Astrocyte of the cerebellum (primary cell): ENCODE data around the gene TOR1A.

Source experiments
- DNase-seq: peaks from one replicate; pipeline ENCODE4 v3.0.0-alpha.2; 2011; ENCODE audit warnings: low read depth
- H3K4me3 ChIP-seq: 2 replicates; pipeline ENCODE4 v1.5.1; 2011; ENCODE audit warnings: mild to moderate bottlenecking, low read depth, low read length, moderate library complexity
- CTCF ChIP-seq: IDR thresholded peaks from 2 replicates; pipeline ENCODE4 v1.5.1; 2012; ENCODE audit warnings: low read length, low read depth, moderate library complexity, mild to moderate bottlenecking; ENCODE audit errors: missing control alignments
- in situ Hi-C: cut with HindIII; loops from 2 replicates; pipeline ENCODE4 v1.10.0; 2017; ENCODE audit warnings: low sequenced_read_pairs

The TOR1A gene

GRCh38 chr9:129852579-129852978 is 28.6 kb upstream of the TOR1A start:
- no peak overlapping the region for H3K4me3 ChIP-seq
- DNase-seq = no peak
- in situ Hi-C loops = no loop called here
- no peak for TF ChIP-seq CTCF

DNA sequence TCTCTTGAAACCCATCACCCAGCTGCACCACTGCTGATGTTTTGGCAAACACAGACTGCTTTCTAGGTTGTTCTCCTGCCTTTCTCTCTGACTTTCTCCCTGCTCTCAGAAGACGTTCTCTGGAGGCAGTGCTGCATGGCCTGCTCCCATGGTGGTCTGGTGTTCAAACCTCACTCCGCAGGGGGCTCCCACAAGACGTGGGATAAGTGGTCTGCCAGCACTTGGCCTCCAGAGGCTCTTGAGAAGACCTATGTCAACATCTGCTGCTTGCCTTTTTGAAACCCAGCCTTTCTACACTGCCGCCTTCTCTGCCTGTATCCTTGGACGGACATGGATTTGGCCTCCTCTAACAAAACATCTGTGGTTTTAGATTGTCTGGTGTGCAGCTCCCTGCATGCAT is 27.9 kb upstream of the TOR1A start:
- DNase-seq = no peak
- no peak for TF ChIP-seq CTCF
- in situ Hi-C loops = no loop called here
- H3K4me3 ChIP-seq = no peak overlapping the region

DNA sequence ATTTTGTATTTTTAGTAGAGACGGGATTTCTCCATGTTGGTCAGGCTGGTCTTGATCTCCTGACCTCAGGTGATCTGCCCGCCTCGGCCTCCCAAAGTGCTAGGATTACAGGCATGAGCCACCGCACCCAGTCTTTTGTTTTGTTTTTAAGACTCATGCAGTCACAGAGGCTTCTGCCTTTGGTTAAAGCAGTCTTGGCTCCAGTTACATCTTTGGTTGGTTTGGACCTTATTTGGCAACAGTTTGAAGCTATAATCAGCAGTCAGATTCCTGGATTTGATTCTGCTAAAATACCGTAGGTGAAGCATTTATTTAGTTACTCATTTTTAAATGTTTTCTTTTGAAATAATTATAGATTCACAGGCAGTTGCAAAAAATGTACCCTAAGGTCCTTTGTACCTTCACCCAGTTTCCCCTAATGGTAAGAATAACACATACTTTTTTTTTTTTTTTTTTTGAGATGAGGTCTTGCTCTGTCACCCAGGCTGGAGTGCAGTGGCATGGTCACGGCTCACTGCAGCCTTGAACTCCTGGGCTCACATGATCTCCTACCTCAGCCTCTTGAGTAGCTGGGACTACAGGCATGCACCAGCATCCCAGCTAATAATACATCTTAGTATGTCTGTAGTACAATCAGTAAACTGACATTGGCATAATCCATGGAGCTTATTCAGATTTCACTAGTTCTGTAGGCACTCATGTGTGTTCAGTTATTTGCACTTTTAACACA is 27.1 kb upstream of the TOR1A start:
- no peak for DNase-seq
- no peak for TF ChIP-seq CTCF
- in situ Hi-C loops = no loop called here
- no peak overlapping the region for H3K4me3 ChIP-seq

GRCh38 chr9:129849901-129850300 is 26.0 kb upstream of the TOR1A start:
- TF ChIP-seq CTCF = no peak
- in situ Hi-C loops = loop anchor here (25.0 kb wide), 1 partner anchor 237 kb away; no protein-coding TSS in a partner anchor
- DNase-seq = no peak
- H3K4me3 ChIP-seq = no peak overlapping the region

DNA sequence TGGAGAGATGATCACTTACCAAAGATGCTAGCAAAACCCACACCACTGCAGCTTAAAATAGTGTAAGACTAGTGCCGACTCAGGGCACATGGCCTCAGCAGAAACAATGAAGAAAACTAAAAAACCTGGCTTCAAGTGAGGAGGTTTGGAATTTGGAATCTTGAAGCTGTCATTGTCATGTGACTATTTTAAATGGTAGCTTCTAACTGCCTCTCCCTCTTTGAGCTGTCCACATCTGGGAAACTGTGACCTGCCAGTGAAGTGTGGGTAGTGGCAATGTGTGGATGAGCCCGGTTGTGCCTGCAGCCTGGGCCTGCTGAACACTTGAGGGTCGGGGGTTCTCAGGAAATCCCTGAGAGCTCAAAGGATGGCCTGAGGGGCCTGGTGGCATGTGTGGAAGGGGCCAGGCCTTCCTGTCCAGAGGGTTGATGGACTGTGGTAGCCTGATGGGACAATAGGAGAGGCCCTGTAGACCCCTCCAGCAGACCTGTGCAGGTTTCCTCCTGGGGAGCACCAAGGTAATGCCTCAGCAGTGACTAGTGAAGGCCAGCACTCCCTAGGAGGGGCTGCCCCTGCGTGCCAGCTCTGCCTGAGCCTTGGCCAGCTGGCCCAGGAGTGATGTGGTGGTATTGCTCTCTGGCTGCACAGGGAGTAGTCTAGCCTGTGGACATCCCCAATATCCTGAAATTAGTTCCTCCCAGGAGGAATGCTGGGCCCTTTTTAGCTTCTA is 24.9 kb upstream of the TOR1A start:
- no peak for DNase-seq
- TF ChIP-seq CTCF = no peak
- in situ Hi-C loops = loop anchor here (25.0 kb wide), 1 partner anchor 238 kb away; no protein-coding TSS in a partner anchor
- no peak overlapping the region for H3K4me3 ChIP-seq

DNA sequence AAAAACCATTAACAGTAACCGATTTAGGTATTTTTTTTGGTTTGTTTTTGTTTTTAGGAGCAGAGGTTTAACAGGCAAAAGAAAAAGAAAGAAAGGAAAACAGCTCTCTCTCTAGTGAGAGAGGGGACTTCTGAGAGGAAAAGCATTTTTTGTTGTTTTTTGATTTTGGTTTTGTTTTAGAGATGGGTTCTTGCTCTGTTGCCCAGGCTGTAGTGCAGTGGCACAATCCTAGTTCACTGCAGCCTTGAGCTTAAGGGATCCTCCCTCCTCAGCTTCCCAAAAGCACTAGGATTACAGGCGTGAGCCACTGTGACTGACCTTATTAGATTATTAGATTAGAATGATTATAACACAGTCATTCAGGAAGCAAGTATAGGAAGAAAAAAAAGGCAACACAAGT is 21.4 kb upstream of the TOR1A start:
- TF ChIP-seq CTCF = no peak
- DNase-seq = no peak
- no peak overlapping the region for H3K4me3 ChIP-seq
- in situ Hi-C loops = loop anchor here (25.0 kb wide), 1 partner anchor 242 kb away; no protein-coding TSS in a partner anchor
